HEK293 (cell line): ENCODE data around the gene CORO6.

Source experiments
- CTCF ChIA-PET: fragments of 350-600 bp; formaldehyde crosslinking; extraction: SDS; loops from one replicate; lab custom pipeline; 2021; ENCODE audit warnings: antibody characterized with exemption; lab: Yijun Ruan, JAX
- POLR2A ChIA-PET: fragments of 300-600 bp; formaldehyde crosslinking; extraction: SDS; loops from one replicate; lab custom pipeline; 2020; ENCODE audit warnings: antibody characterized with exemption, inconsistent platforms; lab: Yijun Ruan, JAX
- H3K27ac ChIP-seq: fragments of 200-500 bp; sonication (Bioruptor generic); 2 replicates; pipeline ENCODE4 v1.5.1; 2014; ENCODE audit warnings: low read depth, low read length, control low read depth, inconsistent platforms; ENCODE audit errors: extremely low read depth
- H3K36me3 ChIP-seq, 2 experiments: fragments of 200-500 bp in 1 of 2; sonication (Bioruptor generic) in 1 of 2; 1 replicate in 1 of 2; 2 replicates in 1 of 2; pipeline ENCODE4 v1.5.1; 2014 to 2017; ENCODE audit warnings: inconsistent platforms in 2 of 2, low read length in 2 of 2; ENCODE audit not compliant: control insufficient read depth in 2 of 2, insufficient read depth in 1 of 2
- H3K4me1 ChIP-seq: fragments of 200-500 bp; sonication (Bioruptor generic); 2 replicates; pipeline ENCODE4 v1.5.1; 2014; ENCODE audit warnings: mild to moderate bottlenecking, low read length, inconsistent platforms; ENCODE audit not compliant: control insufficient read depth, insufficient read depth
- H3K4me3 ChIP-seq: 2 replicates; pipeline ENCODE4 v1.5.1; 2011; ENCODE audit warnings: low read depth, mild to moderate bottlenecking, control low read depth, low read length, moderate library complexity
- H3K9me3 ChIP-seq: fragments of 200-500 bp; sonication (Bioruptor generic); 2 replicates; pipeline ENCODE4 v1.5.1; 2014; ENCODE audit warnings: low read depth, low read length, inconsistent platforms; ENCODE audit not compliant: control insufficient read depth, insufficient read depth
- BCL11A ChIP-seq: fragments of 450-650 bp; formaldehyde crosslinking; IDR thresholded peaks from 2 replicates; pipeline ENCODE4 v1.5.1; 2016; ENCODE audit warnings: low read depth, missing biosample characterization, missing genetic modification characterization
- GFI1B ChIP-seq: fragments of 450-650 bp; formaldehyde crosslinking; IDR thresholded peaks from 2 replicates; pipeline ENCODE4 v1.5.1; 2016; ENCODE audit warnings: missing biosample characterization, missing genetic modification characterization
- GLIS2 ChIP-seq: fragments of 450-650 bp; formaldehyde crosslinking; IDR thresholded peaks from 2 replicates; pipeline ENCODE4 v1.5.1; 2016; ENCODE audit warnings: missing biosample characterization, missing genetic modification characterization
- RBAK ChIP-seq: fragments of 450-650 bp; formaldehyde crosslinking; IDR thresholded peaks from 2 replicates; pipeline ENCODE4 v1.5.1; 2016; ENCODE audit warnings: missing biosample characterization, missing genetic modification characterization
- SCRT2 ChIP-seq: fragments of 450-650 bp; formaldehyde crosslinking; IDR thresholded peaks from 2 replicates; pipeline ENCODE4 v1.5.1; 2016; ENCODE audit warnings: missing biosample characterization, missing genetic modification characterization
- SP2 ChIP-seq: fragments of 450-650 bp; formaldehyde crosslinking; IDR thresholded peaks from 2 replicates; pipeline ENCODE4 v1.5.1; 2016; ENCODE audit warnings: missing biosample characterization, missing genetic modification characterization
- ZBTB21 ChIP-seq: fragments of 450-650 bp; formaldehyde crosslinking; IDR thresholded peaks from 2 replicates; pipeline ENCODE4 v1.5.1; 2017; ENCODE audit warnings: missing biosample characterization, missing genetic modification characterization
- ZNF140 ChIP-seq: fragments of 450-650 bp; formaldehyde crosslinking; IDR thresholded peaks from 2 replicates; pipeline ENCODE4 v1.5.1; 2016; ENCODE audit warnings: missing biosample characterization, missing genetic modification characterization
- ZNF23 ChIP-seq: fragments of 450-650 bp; formaldehyde crosslinking; IDR thresholded peaks from 2 replicates; pipeline ENCODE4 v1.5.1; 2016; ENCODE audit warnings: missing biosample characterization, missing genetic modification characterization, borderline replicate concordance
- ZNF26 ChIP-seq: fragments of 450-650 bp; formaldehyde crosslinking; IDR thresholded peaks from 2 replicates; pipeline ENCODE4 v1.5.1; 2016; ENCODE audit warnings: missing biosample characterization, missing genetic modification characterization
- ZNF488 ChIP-seq: fragments of 450-650 bp; formaldehyde crosslinking; IDR thresholded peaks from 2 replicates; pipeline ENCODE4 v1.5.1; 2016; ENCODE audit warnings: missing biosample characterization, missing genetic modification characterization
- ZNF510 ChIP-seq: fragments of 450-650 bp; formaldehyde crosslinking; IDR thresholded peaks from 2 replicates; pipeline ENCODE4 v1.5.1; 2018; ENCODE audit warnings: mild to moderate bottlenecking, missing genetic modification characterization, missing biosample characterization; ENCODE audit not compliant: insufficient replicate concordance
- ZNF610 ChIP-seq: fragments of 450-650 bp; formaldehyde crosslinking; IDR thresholded peaks from 2 replicates; pipeline ENCODE4 v1.5.1; 2016; ENCODE audit warnings: missing biosample characterization, missing genetic modification characterization, borderline replicate concordance
- ZNF660 ChIP-seq: fragments of 450-650 bp; IDR thresholded peaks from 2 replicates; pipeline ENCODE4 v1.5.1; 2018; ENCODE audit warnings: missing biosample characterization, mild to moderate bottlenecking, missing genetic modification characterization
- ZNF677 ChIP-seq: fragments of 450-650 bp; IDR thresholded peaks from 2 replicates; pipeline ENCODE4 v1.5.0; 2018; ENCODE audit warnings: missing biosample characterization, mild to moderate bottlenecking, missing genetic modification characterization, moderate library complexity
- TF ChIP-seq, protein P1 (sequence below): fragments of 450-650 bp; formaldehyde crosslinking; IDR thresholded peaks from 2 replicates; pipeline ENCODE4 v1.5.1; 2017; ENCODE audit warnings: missing biosample characterization, missing genetic modification characterization

CORO6 gene

GRCh38 chr17:29659155-29659554, 36.4 kb upstream of the CORO6 start (continued):
- no peak for TF ChIP-seq ZNF140 (tag by site-specific recombination)
- no peak for TF ChIP-seq ZNF488 (tag by site-specific recombination)
- no peak for TF ChIP-seq RBAK (tag by site-specific recombination)
- no peak for TF ChIP-seq ZBTB21

DNA sequence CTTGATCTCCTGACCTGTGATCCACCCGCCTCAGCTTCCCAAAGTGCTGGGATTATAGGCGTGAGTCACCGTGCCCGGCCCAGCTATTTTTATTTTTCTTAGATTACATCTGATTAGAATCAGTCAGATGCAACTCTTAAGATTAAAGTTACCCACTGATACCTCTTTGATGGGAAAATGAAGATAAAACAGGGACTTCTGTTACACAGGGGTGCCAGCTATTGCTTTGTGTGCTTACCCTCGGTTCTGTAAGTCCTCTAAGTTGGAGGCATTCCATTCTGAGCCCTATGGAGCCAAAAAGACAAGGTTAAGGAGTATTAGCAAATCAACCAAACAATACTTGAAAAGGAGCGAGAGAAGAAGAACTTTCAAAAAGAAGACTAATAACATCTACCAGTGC, 32.6 kb upstream of the CORO6 start:
- no peak for TF ChIP-seq SCRT2 (tag by site-specific recombination)
- TF ChIP-seq ZNF610 (tag by site-specific recombination): no peak
- no peak for TF ChIP-seq GFI1B (tag by site-specific recombination)
- TF ChIP-seq ZNF510 (tag by site-specific recombination): no peak
- no peak for TF ChIP-seq GLIS2 (tag by site-specific recombination)
- no peak for TF ChIP-seq SP2 (tag by site-specific recombination)
- TF ChIP-seq, protein P1, sequence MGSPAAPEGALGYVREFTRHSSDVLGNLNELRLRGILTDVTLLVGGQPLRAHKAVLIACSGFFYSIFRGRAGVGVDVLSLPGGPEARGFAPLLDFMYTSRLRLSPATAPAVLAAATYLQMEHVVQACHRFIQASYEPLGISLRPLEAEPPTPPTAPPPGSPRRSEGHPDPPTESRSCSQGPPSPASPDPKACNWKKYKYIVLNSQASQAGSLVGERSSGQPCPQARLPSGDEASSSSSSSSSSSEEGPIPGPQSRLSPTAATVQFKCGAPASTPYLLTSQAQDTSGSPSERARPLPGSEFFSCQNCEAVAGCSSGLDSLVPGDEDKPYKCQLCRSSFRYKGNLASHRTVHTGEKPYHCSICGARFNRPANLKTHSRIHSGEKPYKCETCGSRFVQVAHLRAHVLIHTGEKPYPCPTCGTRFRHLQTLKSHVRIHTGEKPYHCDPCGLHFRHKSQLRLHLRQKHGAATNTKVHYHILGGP (tag by site-specific recombination): 0 out of 2 replicates have a peak, but pooled peaks have one; percentile 19
- POLR2A ChIA-PET: interaction anchor here (0.6 kb wide), 1 partner anchor 273 kb away, joined by 6 read pairs; no protein-coding TSS in a partner anchor
- H3K4me3 ChIP-seq: no peak overlapping the region
- H3K36me3 ChIP-seq: peaks cover 3% of the 10 kb centered on the region in 2 experiments; a peak in 2 of 3 replicates
- no peak overlapping the region for H3K27ac ChIP-seq
- H3K9me3 ChIP-seq: no peaks in the 10 kb centered on the region
- H3K4me1 ChIP-seq: no peaks in the 10 kb centered on the region
- CTCF ChIA-PET: interaction anchor here (0.5 to 1.9 kb wide), 4 partner anchors 16 to 438 kb away, joined by 3 to 7 read pairs (median 5); no protein-coding TSS in a partner anchor

GRCh38 chr17:29653995-29654714, 31.4 kb upstream of the CORO6 start:
- no peaks in the 10 kb centered on the region for H3K4me1 ChIP-seq
- CTCF ChIA-PET: interaction anchor here (0.7 to 1.4 kb wide), 5 partner anchors 15 to 277 kb away, joined by 3 to 6 read pairs (median 4); no protein-coding TSS in a partner anchor
- no peak overlapping the region for H3K27ac ChIP-seq
- POLR2A ChIA-PET: no interaction called here
- TF ChIP-seq BCL11A (tag by site-specific recombination) (no peak), ZNF23 (tag by site-specific recombination) (no peak), ZNF677 (no peak), ZNF26 (tag by site-specific recombination) (no peak), ZBTB21 (no peak), ZNF660 (no peak)
- no peaks in the 10 kb centered on the region for H3K9me3 ChIP-seq
- H3K4me3 ChIP-seq: no peak overlapping the region
- peaks cover 3 to 4% of the 10 kb centered on the region in 2 experiments; a peak in 2 of 3 replicates for H3K36me3 ChIP-seq
